Activated naive CD8-positive, alpha-beta T cell treated with anti-CD3 and anti-CD28 coated beads, Interleukin-2, amount 10 ng/mL, durations not matched to agents 7 days and 5 days (primary cell): ENCODE measurements around the gene EMC7. TPM values are rescaled to one million over a fixed set of nuclear protein-coding genes. Genes with fewer than 3 reads are reported as not detected.
A peak's percentile ranks its signal among the peaks of the same experiment; 100 is the strongest.

Experiments used
- ATAC-seq: fragments of 150-1000 bp; cut with Tn5 transposase; one replicate; pipeline ENCODE4 v1.10.0; 2021; ENCODE audit warnings: low read depth, moderate library complexity
- POLR2A ChIA-PET: fragments of 350-600 bp; sonication (Branson Sonifier 250); formaldehyde crosslinking; loops from one replicate; lab custom pipeline; 2021; ENCODE audit warnings: antibody characterized with exemption; lab: Charles Lee
- DNase-seq: peaks from one replicate; pipeline ENCODE4 v3.0.0; 2021
- H3K27ac Mint-ChIP-seq: one replicate; pipeline ENCODE4 v1.8.0; 2022; ENCODE audit warnings: mild to moderate bottlenecking, mixed read lengths
- H3K27me3 Mint-ChIP-seq: one replicate; pipeline ENCODE4 v1.8.0; 2022; ENCODE audit warnings: mild to moderate bottlenecking, moderate library complexity, mixed read lengths
- H3K36me3 Mint-ChIP-seq: one replicate; pipeline ENCODE4 v1.8.0; 2021; ENCODE audit warnings: mild to moderate bottlenecking, mixed read lengths
- H3K4me1 Mint-ChIP-seq: one replicate; pipeline ENCODE4 v1.8.0; 2021; ENCODE audit warnings: mixed read lengths
- H3K4me3 Mint-ChIP-seq: one replicate; pipeline ENCODE4 v1.8.0; 2022; ENCODE audit warnings: mild to moderate bottlenecking, moderate library complexity, mixed read lengths
- H3K9me3 Mint-ChIP-seq: one replicate; pipeline ENCODE4 v1.8.0; 2021; ENCODE audit warnings: mixed read lengths
- total RNA-seq, 2 experiments: library from RNA; stranded (reverse); gene quantifications; one replicate each; pipeline ENCODE4 v1.2.3, GENCODE V29; 2021

EMC7 gene
- total RNA-seq, 2 experiments from 2014 or later: 46.4 to 57.5 TPM

GRCh38 chr15:34114739-34115138, 13.1 kb upstream of the EMC7 start:
- Mint-ChIP-seq H3K4me3 (no peak overlapping the region), H3K36me3 (no peaks in the 10 kb centered on the region), H3K9me3 (no peaks in the 10 kb centered on the region), H3K4me1 (peaks cover 1% of the 10 kb centered on the region), H3K27ac (peak overlapping the region; percentile 47), H3K27me3 (peaks cover 15% of the 10 kb centered on the region)
- DNase-seq (no peak), ATAC-seq (no peak)
- POLR2A ChIA-PET: no interaction called here

- Mint-ChIP-seq H3K9me3 (no peaks in the 10 kb centered on the region), H3K4me1 (peaks cover 1% of the 10 kb centered on the region), H3K36me3 (no peaks in the 10 kb centered on the region), H3K27me3 (peaks cover 15% of the 10 kb centered on the region), H3K4me3 (no peak overlapping the region), H3K27ac (peak overlapping the region; percentile 47)
- POLR2A ChIA-PET: no interaction called here
- DNase-seq (no peak), ATAC-seq (no peak)
These were observed 12.6 kb upstream of the EMC7 start for GRCh38 chr15:34114215-34114614.

GRCh38 chr15:34111488-34111887, 9.8 kb upstream of the EMC7 start:
- Mint-ChIP-seq H3K9me3 (no peaks in the 10 kb centered on the region), H3K27me3 (peaks cover 4% of the 10 kb centered on the region), H3K4me1 (peaks cover 1% of the 10 kb centered on the region), H3K27ac (no peak overlapping the region), H3K36me3 (no peaks in the 10 kb centered on the region), H3K4me3 (no peak overlapping the region)
- ATAC-seq (no peak), DNase-seq (no peak)
- POLR2A ChIA-PET: no interaction called here

GRCh38 chr15:34109797-34110663, 8.4 kb upstream of the EMC7 start:
- Mint-ChIP-seq H3K4me3 (no peak overlapping the region), H3K9me3 (no peaks in the 10 kb centered on the region), H3K27me3 (peaks cover 3% of the 10 kb centered on the region), H3K27ac (no peak overlapping the region), H3K4me1 (peaks cover 1% of the 10 kb centered on the region), H3K36me3 (peaks cover 6% of the 10 kb centered on the region)
- POLR2A ChIA-PET: interaction anchor here (0.6 to 1.4 kb wide), 3 partner anchors 100 to 259 kb away, joined by 4 to 10 read pairs (median 4); partner anchors contain the start of genes KATNBL1 and LPCAT4
- no peak for DNase-seq
- ATAC-seq: peak; percentile 58

- H3K4me1 Mint-ChIP-seq: peaks cover 12% of the 10 kb centered on the region
- no peak overlapping the region for H3K4me3 Mint-ChIP-seq
- peaks cover 2% of the 10 kb centered on the region for H3K27me3 Mint-ChIP-seq
- H3K9me3 Mint-ChIP-seq: peaks cover 7% of the 10 kb centered on the region
- DNase-seq (no peak), ATAC-seq (no peak)
- no peak overlapping the region for H3K27ac Mint-ChIP-seq
- POLR2A ChIA-PET: no interaction called here
- H3K36me3 Mint-ChIP-seq: peaks cover 18% of the 10 kb centered on the region
These were observed 5.7 kb upstream of the EMC7 start for GRCh38 chr15:34107315-34107714.

GRCh38 chr15:34106423-34106822, 4.8 kb upstream of the EMC7 start:
- no peak for DNase-seq
- H3K9me3 Mint-ChIP-seq: peaks cover 7% of the 10 kb centered on the region
- H3K4me1 Mint-ChIP-seq: peaks cover 16% of the 10 kb centered on the region
- peaks cover 2% of the 10 kb centered on the region for H3K27me3 Mint-ChIP-seq
- H3K36me3 Mint-ChIP-seq: peaks cover 23% of the 10 kb centered on the region
- POLR2A ChIA-PET: interaction anchor here (0.7 kb wide), 1 partner anchor 110 kb away, joined by 9 read pairs; no protein-coding TSS in a partner anchor
- H3K4me3 Mint-ChIP-seq: no peak overlapping the region
- ATAC-seq: no peak
- no peak overlapping the region for H3K27ac Mint-ChIP-seq

GRCh38 chr15:34102175-34102925, 688 bp upstream of the EMC7 start:
- Mint-ChIP-seq H3K27ac (peak overlapping the region; percentile 99), H3K36me3 (peaks cover 25% of the 10 kb centered on the region), H3K9me3 (peaks cover 7% of the 10 kb centered on the region), H3K27me3 (no peaks in the 10 kb centered on the region), H3K4me1 (peaks cover 29% of the 10 kb centered on the region), H3K4me3 (peak overlapping the region; percentile 98)
- POLR2A ChIA-PET: interaction anchor here (0.6 to 2.1 kb wide), 8 partner anchors 17 to 1441 kb away, joined by 3 to 14 read pairs (median 6); partner anchors contain the start of genes AVEN, EMC4, KATNBL1 and LPCAT4
- ATAC-seq: peak; percentile 23
- DNase-seq: no peak

GRCh38 chr15:34099914-34100313, 1.7 kb downstream of the EMC7 start:
- POLR2A ChIA-PET: no interaction called here
- Mint-ChIP-seq H3K4me1 (peaks cover 30% of the 10 kb centered on the region), H3K36me3 (peaks cover 19% of the 10 kb centered on the region), H3K4me3 (peak overlapping the region; percentile 65), H3K27me3 (no peaks in the 10 kb centered on the region), H3K27ac (peak overlapping the region; percentile 6), H3K9me3 (peaks cover 7% of the 10 kb centered on the region)
- ATAC-seq (no peak), DNase-seq (no peak)

- no peak for ATAC-seq
- Mint-ChIP-seq H3K4me3 (no peak overlapping the region), H3K27ac (no peak overlapping the region), H3K9me3 (no peaks in the 10 kb centered on the region), H3K27me3 (no peaks in the 10 kb centered on the region), H3K36me3 (peaks cover 22% of the 10 kb centered on the region), H3K4me1 (peaks cover 2% of the 10 kb centered on the region)
- DNase-seq: no peak
- POLR2A ChIA-PET: interaction anchor here (0.6 to 0.8 kb wide), 2 partner anchors 16 to 282 kb away, joined by 3 to 4 read pairs; partner anchors contain the start of genes LPCAT4 and PGBD4
These were observed 15.9 kb downstream of the EMC7 start for GRCh38 chr15:34085746-34086145.

- Mint-ChIP-seq H3K4me3 (no peak overlapping the region), H3K36me3 (peaks cover 18% of the 10 kb centered on the region), H3K27me3 (no peaks in the 10 kb centered on the region), H3K9me3 (no peaks in the 10 kb centered on the region), H3K27ac (no peak overlapping the region), H3K4me1 (peaks cover 2% of the 10 kb centered on the region)
- ATAC-seq (no peak), DNase-seq (no peak)
- POLR2A ChIA-PET: no interaction called here
These were observed 17.6 kb downstream of the EMC7 start for GRCh38 chr15:34084086-34084485.

GRCh38 chr15:34079904-34080303, 21.8 kb downstream of the EMC7 start:
- H3K27me3 Mint-ChIP-seq: no peaks in the 10 kb centered on the region
- ATAC-seq: no peak
- H3K9me3 Mint-ChIP-seq: no peaks in the 10 kb centered on the region
- peaks cover 11% of the 10 kb centered on the region for H3K36me3 Mint-ChIP-seq
- DNase-seq: no peak
- no peak overlapping the region for H3K4me3 Mint-ChIP-seq
- POLR2A ChIA-PET: no interaction called here
- no peaks in the 10 kb centered on the region for H3K4me1 Mint-ChIP-seq
- H3K27ac Mint-ChIP-seq: no peak overlapping the region

GRCh38 chr15:34078900-34079299, 22.8 kb downstream of the EMC7 start:
- Mint-ChIP-seq H3K36me3 (peaks cover 7% of the 10 kb centered on the region), H3K27me3 (no peaks in the 10 kb centered on the region), H3K4me1 (no peaks in the 10 kb centered on the region), H3K27ac (no peak overlapping the region), H3K4me3 (no peak overlapping the region), H3K9me3 (no peaks in the 10 kb centered on the region)
- no peak for ATAC-seq
- no peak for DNase-seq
- POLR2A ChIA-PET: interaction anchor here (0.5 kb wide), 1 partner anchor 290 kb away, joined by 3 read pairs; no protein-coding TSS in a partner anchor

- POLR2A ChIA-PET: interaction anchor here (0.6 kb wide), 1 partner anchor 59 kb away, joined by 4 read pairs; no protein-coding TSS in a partner anchor
These were observed 24.9 kb downstream of the EMC7 start for GRCh38 chr15:34076785-34077184.

More at GRCh38 chr15:34076785-34077184, 24.9 kb downstream of the EMC7 start:
- Mint-ChIP-seq H3K9me3 (no peaks in the 10 kb centered on the region), H3K27ac (no peak overlapping the region), H3K36me3 (peaks cover 2% of the 10 kb centered on the region), H3K4me1 (no peaks in the 10 kb centered on the region), H3K27me3 (no peaks in the 10 kb centered on the region), H3K4me3 (no peak overlapping the region)
- DNase-seq: no peak
- ATAC-seq: no peak
